Measurements from ENCODE around the gene CREB1.
"Not testable (repeated sequence)": the region's sequence is repeated elsewhere in the genome, so short reads cannot be mapped to it uniquely, and the experiment has no call there.

The CREB1 gene

DNA sequence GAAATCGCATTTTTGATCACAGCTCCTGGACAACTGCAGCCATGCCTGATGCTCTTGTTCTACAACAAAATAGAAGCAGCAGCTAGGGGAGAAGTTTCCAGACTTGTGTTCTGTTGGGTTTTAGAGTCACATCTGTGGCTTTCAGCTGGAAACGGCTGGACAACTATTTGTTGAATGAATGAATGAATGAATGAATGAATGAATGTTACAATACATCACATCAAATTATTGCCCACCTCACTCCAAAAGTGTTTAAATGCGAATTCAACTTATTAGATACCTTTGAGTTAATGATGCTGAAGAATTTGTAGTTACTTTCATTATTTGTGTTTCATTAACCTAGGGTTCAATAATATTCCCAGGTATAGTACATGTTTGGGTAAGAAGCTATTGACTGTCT is 103.9 kb downstream of the CREB1 start:
- TF ChIP-seq, protein P1, sequence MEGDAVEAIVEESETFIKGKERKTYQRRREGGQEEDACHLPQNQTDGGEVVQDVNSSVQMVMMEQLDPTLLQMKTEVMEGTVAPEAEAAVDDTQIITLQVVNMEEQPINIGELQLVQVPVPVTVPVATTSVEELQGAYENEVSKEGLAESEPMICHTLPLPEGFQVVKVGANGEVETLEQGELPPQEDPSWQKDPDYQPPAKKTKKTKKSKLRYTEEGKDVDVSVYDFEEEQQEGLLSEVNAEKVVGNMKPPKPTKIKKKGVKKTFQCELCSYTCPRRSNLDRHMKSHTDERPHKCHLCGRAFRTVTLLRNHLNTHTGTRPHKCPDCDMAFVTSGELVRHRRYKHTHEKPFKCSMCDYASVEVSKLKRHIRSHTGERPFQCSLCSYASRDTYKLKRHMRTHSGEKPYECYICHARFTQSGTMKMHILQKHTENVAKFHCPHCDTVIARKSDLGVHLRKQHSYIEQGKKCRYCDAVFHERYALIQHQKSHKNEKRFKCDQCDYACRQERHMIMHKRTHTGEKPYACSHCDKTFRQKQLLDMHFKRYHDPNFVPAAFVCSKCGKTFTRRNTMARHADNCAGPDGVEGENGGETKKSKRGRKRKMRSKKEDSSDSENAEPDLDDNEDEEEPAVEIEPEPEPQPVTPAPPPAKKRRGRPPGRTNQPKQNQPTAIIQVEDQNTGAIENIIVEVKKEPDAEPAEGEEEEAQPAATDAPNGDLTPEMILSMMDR (IDR thresholded peaks at IDR 0.05; ENCODE audit: low read depth, low read length) = no peak
- DNase-seq (ENCODE audit: extremely low read depth, low read depth) = no peak

DNA sequence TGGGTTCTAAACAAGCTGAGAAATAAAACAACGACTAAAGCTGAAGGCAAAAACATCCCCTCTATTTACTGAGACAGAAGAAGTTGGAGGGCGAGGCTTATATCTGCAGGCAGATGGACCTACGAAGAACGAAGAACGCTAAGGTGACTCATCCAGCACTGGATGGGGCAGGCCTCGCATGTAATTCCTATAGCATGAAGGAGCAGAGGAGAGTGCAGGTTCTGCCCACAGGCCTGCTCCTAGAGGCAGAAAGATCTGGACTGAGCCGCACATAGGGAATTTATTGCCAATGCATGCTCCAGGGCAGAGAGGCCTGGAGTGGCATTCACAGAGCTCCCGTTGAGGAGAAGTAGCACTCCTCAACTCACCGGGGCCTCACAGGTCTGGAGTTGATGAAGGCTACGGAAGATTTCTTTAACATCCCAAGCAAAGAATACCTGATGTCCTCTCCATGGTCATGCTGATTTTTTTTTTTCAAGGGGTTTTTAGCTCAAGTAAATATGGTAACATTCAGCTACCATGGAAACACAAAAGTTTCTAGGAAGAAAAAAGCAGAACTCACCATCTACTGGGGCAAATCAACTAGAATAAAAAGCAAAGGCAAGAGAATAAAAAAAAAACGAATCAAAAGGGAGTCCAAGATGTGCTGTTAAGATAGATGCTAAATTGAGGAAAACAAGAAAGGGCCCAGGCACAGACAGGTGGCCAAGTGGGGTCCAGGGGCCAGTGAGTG is 105.9 kb downstream of the CREB1 start:
- DNase-seq (ENCODE audit: extremely low read depth, low read depth) = no peak
- TF ChIP-seq, protein P1 (IDR thresholded peaks at IDR 0.05; ENCODE audit: low read depth, low read length) = no peak

DNA sequence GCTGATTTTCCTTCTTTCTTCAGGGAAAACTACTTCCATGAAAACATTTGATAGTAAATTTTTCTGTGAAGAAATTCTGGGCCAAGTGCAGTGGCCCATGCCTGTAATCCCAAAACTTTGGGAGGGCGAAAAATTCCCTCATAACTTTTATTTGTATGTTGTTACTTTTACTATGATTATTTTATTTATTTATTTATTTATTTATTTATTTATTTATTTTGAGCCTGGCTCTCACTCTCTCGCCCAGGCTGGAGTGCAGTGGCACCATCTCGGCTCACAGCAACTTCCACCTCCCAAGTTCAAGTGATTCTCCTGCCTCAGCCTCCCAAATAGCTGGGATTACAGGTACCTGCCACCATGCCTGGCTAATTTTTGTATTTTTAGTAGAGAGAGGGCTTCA is 109.5 kb downstream of the CREB1 start:
- DNase-seq (ENCODE audit: extremely low read depth, low read depth) = not testable (repeated sequence)

DNA sequence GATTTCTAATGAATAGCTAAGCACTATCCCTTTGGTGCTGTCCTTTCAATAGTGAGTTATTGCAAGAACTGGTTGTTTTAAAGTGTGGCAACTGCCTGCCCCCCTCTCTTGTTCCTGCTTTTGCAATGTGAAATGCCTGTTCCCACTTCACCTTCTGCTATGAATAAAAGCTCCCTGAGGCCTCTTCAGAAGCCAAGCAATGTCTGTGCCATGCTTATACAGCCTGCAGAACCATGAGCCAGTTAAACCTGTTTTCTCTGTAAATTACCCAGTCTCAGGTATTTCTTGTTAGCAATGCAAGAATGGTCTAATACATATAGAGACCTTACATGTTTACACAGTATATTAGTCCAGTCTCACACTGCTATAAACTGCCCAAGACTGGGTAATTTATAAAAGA is 110.4 kb downstream of the CREB1 start:
- TF ChIP-seq, protein P1 (IDR thresholded peaks at IDR 0.05; ENCODE audit: low read depth, low read length) = no peak
- no peak for DNase-seq (ENCODE audit: extremely low read depth, low read depth)

DNA sequence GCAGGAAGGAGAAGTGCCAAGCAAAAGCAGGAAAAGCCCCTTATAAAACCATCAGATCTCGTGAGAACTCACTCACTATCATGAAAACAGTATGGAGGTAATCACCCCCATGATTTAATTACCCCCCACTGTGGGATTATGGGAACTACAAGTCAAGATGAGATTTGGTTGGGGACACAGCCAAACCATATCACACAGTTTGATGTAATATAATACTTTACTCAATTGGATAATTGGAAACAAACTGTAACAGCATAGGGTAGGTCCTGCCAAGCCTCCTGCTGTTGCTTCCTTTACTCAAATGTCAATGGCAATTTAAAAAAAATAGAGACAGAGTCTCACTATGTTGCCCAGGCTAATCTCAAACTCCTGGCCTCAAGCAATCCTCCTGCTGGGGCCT is 110.9 kb downstream of the CREB1 start:
- no peak for DNase-seq (ENCODE audit: extremely low read depth, low read depth)
- TF ChIP-seq, protein P1 (IDR thresholded peaks at IDR 0.05; ENCODE audit: low read depth, low read length) = no peak

DNA sequence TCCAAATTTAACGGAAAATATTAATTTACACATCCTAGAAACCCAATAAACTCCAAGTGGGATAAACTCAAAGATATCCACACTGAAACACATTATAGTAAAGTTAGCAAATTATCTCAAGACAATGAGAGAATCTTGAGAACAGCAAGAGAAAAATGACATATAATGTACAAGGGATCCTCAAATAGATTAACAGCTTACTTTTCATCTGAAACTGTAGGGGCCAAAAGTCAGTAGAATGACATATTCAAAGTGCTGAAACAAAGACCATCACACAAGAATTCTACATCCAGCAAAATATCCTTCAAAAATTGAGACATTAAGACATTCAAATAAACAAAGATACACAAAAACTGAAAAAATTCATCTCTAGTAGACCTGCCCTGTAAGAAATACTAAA is 114.1 kb downstream of the CREB1 start:
- no peak for DNase-seq (ENCODE audit: extremely low read depth, low read depth)
- TF ChIP-seq, protein P1 (IDR thresholded peaks at IDR 0.05; ENCODE audit: low read depth, low read length) = no peak

DNA sequence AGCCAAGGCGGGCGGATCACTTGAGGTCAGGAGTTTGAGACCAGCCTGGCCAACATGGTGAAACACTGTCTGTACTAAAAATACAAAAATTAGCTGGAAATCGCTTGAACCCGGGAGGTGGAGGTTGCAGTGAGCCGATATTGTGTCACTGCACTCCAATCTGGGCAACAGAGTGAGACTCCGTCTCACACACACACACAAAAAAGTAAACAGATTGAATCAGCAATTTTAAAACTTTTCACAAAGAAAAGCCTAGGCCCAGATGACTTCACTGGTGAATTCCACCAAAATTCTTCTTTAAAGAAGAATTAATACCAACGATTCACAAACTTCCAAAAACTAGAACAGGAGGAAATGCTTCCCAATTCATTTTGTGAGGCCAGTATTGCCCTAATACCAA is 116.8 kb downstream of the CREB1 start:
- not testable (repeated sequence) for DNase-seq (ENCODE audit: extremely low read depth, low read depth)
